ENCODE measurements around the gene ONECUT3. TPM values are rescaled to one million over a fixed set of nuclear protein-coding genes. Genes with fewer than 3 reads are reported as not detected.

The ONECUT3 gene
- total and polyA plus RNA-seq, 7 experiments from 2014 or later, result not detected

DNA sequence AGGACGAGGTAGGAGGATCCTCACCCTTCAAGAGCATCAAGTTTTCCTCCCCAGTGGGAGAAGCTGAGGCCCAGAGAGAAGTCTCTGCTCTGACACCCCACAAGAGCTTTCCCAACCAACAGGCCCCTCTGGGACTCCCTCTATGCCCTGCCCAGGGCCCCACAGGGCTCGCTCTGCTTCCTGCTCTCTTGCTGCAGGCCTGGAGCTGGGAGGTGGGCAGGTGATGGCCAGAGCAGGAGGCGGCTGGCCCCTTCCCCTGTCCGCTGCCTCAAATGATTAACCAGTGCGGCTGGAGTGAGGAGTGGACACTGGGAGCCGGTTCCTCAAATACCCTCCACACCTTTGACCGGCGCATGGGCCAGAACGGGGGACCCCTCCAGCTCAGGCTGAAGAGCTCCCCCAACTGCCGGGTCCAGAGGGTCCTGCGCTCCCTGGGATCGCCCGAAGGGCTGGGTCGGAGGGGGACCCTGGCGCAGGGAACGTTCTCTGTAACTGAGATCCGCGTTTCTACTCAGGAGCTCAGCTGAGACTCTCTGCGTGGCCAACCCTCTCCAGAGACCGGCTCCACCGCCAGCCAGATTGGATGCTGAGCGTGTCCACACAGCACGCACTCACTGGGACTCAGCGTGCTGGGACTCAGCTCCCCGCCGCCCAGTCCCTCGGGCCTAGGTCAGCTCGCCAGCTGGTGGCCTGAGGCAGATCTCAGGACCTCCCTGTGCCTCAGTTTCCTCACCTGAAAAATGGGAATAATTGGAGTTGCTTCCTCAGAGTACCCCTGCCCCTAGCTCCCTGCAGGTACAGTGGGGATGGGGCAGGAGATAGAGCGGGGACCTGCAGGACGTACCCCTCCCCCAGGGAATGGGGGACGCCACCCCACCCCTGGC, 6.7 kb upstream of the ONECUT3 start:
- intact Hi-C loops (cut with micrococcal nuclease), result no loop called here
- Histone ChIP-seq H3K27me3 (ENCODE audit: control insufficient read depth in 2 of 2, insufficient read depth in 2 of 2, low read length in 2 of 2) (peaks cover 29 to 48% of the 10 kb centered on the region in 2 donors), H3K4me3 (ENCODE audit: low read length) (no peak overlapping the region), H3K9me3 (ENCODE audit: control insufficient read depth in 2 of 3, low read length in 3 of 3) (no peaks in the 10 kb centered on the region), H3K27ac (ENCODE audit: low read depth, low read length) (no peak overlapping the region), H3K4me1 (ENCODE audit: control insufficient read depth in 2 of 2, insufficient read depth in 2 of 2, low read length in 2 of 2) (peaks cover 18 to 29% of the 10 kb centered on the region in 2 donors), H3K36me3 (ENCODE audit: control insufficient read depth in 2 of 3, insufficient read depth in 3 of 3, low read length in 3 of 3) (no peaks in the 10 kb centered on the region)
- CTCF ChIA-PET, result interaction anchor here (0.9 to 1.0 kb wide), 2 partner anchors 17 to 35 kb away, joined by 3 read pairs; no protein-coding TSS in a partner anchor
- Mint-ChIP-seq H3K36me3 (no peaks in the 10 kb centered on the region), H3K9me3 (peaks cover 0 to 2% (median 0%) of the 10 kb centered on the region in 11 donors), H3K4me3 (peak overlapping the region in 1 of 10 donors; percentile 7), H3K27ac (no peak overlapping the region), H3K4me1 (peaks cover 0 to 15% (median 10%) of the 10 kb centered on the region in 7 donors), H3K27me3 (peaks cover 25 to 53% (median 30%) of the 10 kb centered on the region in 5 donors)
- DNase-seq (no peak), ATAC-seq (no peak)
- POLR2A ChIA-PET, result interaction anchor here (0.5 to 1.1 kb wide), 2 partner anchors 8 to 26 kb away, joined by 3 to 5 read pairs; no protein-coding TSS in a partner anchor

DNA sequence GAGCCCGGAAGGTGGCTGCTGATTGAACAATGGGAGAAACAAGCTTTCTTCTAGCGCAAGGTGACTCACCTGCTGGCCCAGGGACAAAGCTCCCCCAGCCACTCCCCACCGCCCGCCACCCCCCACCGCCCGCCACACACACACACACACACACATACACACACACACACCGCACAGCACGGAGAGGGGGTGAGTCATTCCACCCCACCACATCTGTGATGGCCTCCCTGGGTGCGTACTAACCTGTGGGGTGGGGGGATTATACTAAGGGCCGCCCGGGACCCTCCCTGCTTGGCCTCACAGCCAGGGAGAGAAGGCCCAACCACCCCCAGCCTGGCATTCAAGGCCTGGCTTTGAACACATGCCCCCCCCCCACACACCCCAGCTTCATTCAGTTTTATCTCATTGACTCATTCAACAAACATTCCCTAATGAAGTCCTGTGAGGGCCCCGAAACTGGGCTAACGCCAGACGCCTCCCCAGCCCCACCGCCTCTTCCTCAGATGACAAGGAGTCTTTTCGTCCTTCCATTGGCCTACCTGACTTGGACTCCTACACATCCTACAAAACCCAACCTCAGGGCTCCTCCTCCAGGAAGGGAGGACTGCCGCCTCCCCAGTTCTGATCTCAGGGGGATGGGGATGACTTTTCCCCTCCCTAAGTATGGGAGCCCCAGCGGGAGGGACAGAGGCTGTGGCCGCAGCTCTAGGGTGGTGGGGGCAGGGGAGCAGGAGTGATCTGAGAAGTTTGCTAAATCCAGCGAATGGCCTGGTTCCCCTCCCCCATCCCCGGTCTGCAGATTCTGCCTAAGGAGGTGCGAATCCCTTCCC, 5.8 kb upstream of the ONECUT3 start:
- no peak overlapping the region for H3K27ac ChIP-seq (ENCODE audit: low read depth, low read length)
- no peaks in the 10 kb centered on the region for H3K9me3 ChIP-seq (ENCODE audit: control insufficient read depth in 2 of 3, low read length in 3 of 3)
- DNase-seq (peak in 1 of 9 donors; percentile 18), ATAC-seq (peak; percentile 24)
- H3K36me3 ChIP-seq (ENCODE audit: control insufficient read depth in 2 of 3, insufficient read depth in 3 of 3, low read length in 3 of 3), result no peaks in the 10 kb centered on the region
- peak overlapping the region; percentile 17 for H3K4me3 ChIP-seq (ENCODE audit: low read length)
- H3K27me3 ChIP-seq (ENCODE audit: control insufficient read depth in 2 of 2, insufficient read depth in 2 of 2, low read length in 2 of 2), result peaks cover 33 to 53% of the 10 kb centered on the region in 2 donors
- intact Hi-C loops (cut with micrococcal nuclease), result no loop called here
- peaks cover 18 to 29% of the 10 kb centered on the region in 2 donors for H3K4me1 ChIP-seq (ENCODE audit: control insufficient read depth in 2 of 2, insufficient read depth in 2 of 2, low read length in 2 of 2)
- peak overlapping the region in 1 of 9 donors; percentile 65 for H3K27ac Mint-ChIP-seq
- H3K4me3 Mint-ChIP-seq, result peak overlapping the region in 9 of 10 donors; percentile 12 to 69 (median 57)
- H3K9me3 Mint-ChIP-seq, result peaks cover 0 to 2% (median 0%) of the 10 kb centered on the region in 11 donors
- no peaks in the 10 kb centered on the region for H3K36me3 Mint-ChIP-seq
- ChIA-PET CTCF (interaction anchor here (1.0 kb wide), 1 partner anchor 34 kb away, joined by 3 read pairs; no protein-coding TSS in a partner anchor), POLR2A (interaction anchor here (0.6 to 1.1 kb wide), 2 partner anchors 8 to 580 kb away, joined by 3 to 5 read pairs; no protein-coding TSS in a partner anchor)
- H3K27me3 Mint-ChIP-seq, result peaks cover 28 to 60% (median 35%) of the 10 kb centered on the region in 5 donors
- H3K4me1 Mint-ChIP-seq, result peaks cover 0 to 15% (median 10%) of the 10 kb centered on the region in 7 donors

DNA sequence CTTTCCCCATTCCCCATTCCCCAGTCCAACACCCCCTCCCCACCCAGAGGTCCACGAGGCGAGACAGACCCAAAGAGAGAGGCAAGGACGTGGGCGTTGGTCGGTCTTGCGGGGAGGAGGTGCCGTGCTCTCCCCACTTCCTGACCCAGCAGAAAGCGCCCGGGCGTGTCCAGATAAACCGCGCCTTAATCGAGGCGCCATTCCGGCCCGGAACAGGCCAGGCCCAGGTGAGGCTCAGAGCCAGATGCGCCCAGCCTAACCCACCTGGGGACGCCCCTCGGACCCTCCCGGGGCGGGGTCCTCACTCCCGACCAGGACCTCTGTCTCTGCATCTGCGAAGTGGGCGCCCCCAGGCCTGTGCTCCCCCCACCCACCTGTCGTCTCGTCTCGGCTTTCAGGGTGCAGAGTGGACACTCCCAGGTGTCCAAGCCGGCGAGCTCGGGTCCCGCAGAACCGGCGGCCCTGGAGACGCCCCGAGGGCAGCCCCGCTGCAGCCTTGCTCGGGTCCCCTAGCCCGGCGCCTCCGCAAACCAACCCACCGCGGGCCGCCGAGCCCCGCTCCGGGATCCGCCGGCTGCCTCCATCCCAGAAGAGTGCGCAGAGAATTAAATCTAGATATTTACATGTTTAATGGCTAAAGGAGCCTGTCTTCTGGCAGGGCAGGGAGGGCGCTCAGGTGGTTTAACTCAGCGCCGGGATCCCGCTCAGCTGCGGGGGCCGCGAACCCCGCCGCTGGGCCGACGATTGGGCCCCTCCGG, 5.0 kb upstream of the ONECUT3 start:
- Histone ChIP-seq H3K9me3 (ENCODE audit: control insufficient read depth in 2 of 3, low read length in 3 of 3) (no peaks in the 10 kb centered on the region), H3K4me3 (ENCODE audit: low read length) (peak overlapping the region; percentile 17), H3K36me3 (ENCODE audit: control insufficient read depth in 2 of 3, insufficient read depth in 3 of 3, low read length in 3 of 3) (no peaks in the 10 kb centered on the region), H3K4me1 (ENCODE audit: control insufficient read depth in 2 of 2, insufficient read depth in 2 of 2, low read length in 2 of 2) (peaks cover 18 to 29% of the 10 kb centered on the region in 2 donors), H3K27me3 (ENCODE audit: control insufficient read depth in 2 of 2, insufficient read depth in 2 of 2, low read length in 2 of 2) (peaks cover 33 to 53% of the 10 kb centered on the region in 2 donors), H3K27ac (ENCODE audit: low read depth, low read length) (no peak overlapping the region)
- Mint-ChIP-seq H3K4me1 (peaks cover 0 to 15% (median 13%) of the 10 kb centered on the region in 7 donors), H3K9me3 (peaks cover 0 to 2% (median 0%) of the 10 kb centered on the region in 11 donors), H3K27me3 (peaks cover 28 to 65% (median 41%) of the 10 kb centered on the region in 5 donors), H3K4me3 (peak overlapping the region in 6 of 10 donors; percentile 56 to 69 (median 58)), H3K36me3 (no peaks in the 10 kb centered on the region), H3K27ac (peak overlapping the region in 1 of 9 donors; percentile 65)
- ChIA-PET CTCF (no interaction called here), POLR2A (interaction anchor here (0.6 kb wide), 1 partner anchor 579 kb away, joined by 3 read pairs; no protein-coding TSS in a partner anchor)
- intact Hi-C loops (cut with micrococcal nuclease), result no loop called here
- DNase-seq, result no peak
- ATAC-seq, result no peak

DNA sequence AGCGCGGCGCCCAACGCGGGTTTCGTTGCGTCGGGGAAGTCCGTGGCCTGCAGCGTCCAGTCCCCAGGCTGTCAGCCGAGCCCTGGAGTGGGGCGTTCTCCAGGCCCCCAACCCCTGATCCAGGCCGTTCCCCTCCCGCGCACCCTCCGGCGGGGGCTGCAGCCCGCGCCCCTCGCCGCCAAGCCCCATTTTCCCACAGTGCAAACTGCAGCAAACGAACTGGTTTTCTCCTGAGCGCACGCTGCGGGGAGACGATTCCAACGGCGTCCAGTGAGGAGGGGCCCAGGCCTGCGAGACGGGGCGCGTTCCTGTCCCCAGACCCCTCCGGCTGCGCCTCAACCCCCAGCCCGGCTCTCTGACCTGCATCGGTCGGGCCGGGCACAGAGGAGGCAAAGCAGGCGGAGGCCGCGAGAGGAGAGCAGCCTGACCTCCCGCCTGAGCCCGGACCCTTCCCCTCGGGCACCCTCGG, 4.4 kb upstream of the ONECUT3 start:
- Histone ChIP-seq H3K4me3 (ENCODE audit: low read length) (no peak overlapping the region), H3K36me3 (ENCODE audit: control insufficient read depth in 2 of 3, insufficient read depth in 3 of 3, low read length in 3 of 3) (no peaks in the 10 kb centered on the region), H3K27me3 (ENCODE audit: control insufficient read depth in 2 of 2, insufficient read depth in 2 of 2, low read length in 2 of 2) (peaks cover 33 to 53% of the 10 kb centered on the region in 2 donors), H3K4me1 (ENCODE audit: control insufficient read depth in 2 of 2, insufficient read depth in 2 of 2, low read length in 2 of 2) (peaks cover 18 to 29% of the 10 kb centered on the region in 2 donors), H3K27ac (ENCODE audit: low read depth, low read length) (no peak overlapping the region), H3K9me3 (ENCODE audit: control insufficient read depth in 2 of 3, low read length in 3 of 3) (no peaks in the 10 kb centered on the region)
- ChIA-PET POLR2A (no interaction called here), CTCF (no interaction called here)
- no peak overlapping the region for H3K27ac Mint-ChIP-seq
- no peaks in the 10 kb centered on the region for H3K36me3 Mint-ChIP-seq
- peaks cover 0 to 2% (median 0%) of the 10 kb centered on the region in 11 donors for H3K9me3 Mint-ChIP-seq
- H3K4me3 Mint-ChIP-seq, result peak overlapping the region in 1 of 10 donors; percentile 68
- DNase-seq (no peak), ATAC-seq (no peak)
- intact Hi-C loops (cut with micrococcal nuclease), result no loop called here
- peaks cover 0 to 15% (median 13%) of the 10 kb centered on the region in 7 donors for H3K4me1 Mint-ChIP-seq
- H3K27me3 Mint-ChIP-seq, result peaks cover 28 to 63% (median 41%) of the 10 kb centered on the region in 5 donors

DNA sequence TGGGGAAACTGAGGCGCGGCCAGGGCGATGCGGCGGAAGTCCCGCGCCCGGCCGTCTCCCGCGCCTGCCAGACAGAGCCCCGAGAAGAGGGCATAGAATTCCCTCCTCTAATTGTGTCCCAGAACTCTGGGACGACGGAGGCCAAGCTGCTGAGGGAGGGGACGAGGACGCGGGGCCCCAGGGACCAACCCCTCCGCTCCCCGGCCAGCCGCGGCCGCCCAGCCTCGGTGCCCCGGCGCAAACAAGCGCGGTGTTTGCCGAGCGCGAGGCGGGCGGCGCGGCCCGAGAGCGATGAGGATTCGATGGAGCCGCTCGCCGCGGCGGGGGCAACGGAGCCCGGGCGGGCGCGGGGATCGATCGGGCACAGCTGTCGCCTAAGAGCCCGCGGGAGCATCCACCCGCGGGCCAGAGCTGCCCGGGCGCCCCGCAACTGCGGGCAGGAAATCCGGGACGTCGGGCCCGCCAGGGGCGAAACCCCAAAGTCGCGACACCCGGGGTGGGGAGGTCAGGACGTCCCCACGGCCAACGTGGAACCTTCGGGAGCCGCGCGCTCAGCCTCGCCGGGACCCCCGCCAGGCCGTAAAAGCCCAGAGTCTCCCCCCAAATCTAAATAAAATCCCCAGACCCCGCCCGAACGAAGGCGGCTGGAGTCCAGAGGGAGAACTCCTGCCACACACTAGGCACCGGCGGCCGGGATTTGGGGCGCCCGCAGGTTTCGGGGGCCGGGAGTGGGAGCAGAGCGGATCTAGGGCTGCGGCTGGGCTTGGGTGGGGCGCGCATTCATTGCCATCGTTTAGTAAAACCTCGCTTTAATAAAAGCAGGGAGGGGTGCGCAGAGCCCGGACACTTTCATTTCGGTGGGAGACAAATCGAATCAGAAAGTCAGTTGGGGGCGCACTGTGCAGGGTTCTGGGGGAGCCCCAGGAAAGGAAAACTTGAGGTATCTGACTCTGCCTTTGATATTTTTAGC, 3.6 kb upstream of the ONECUT3 start:
- peaks cover 33 to 53% of the 10 kb centered on the region in 2 donors for H3K27me3 ChIP-seq (ENCODE audit: control insufficient read depth in 2 of 2, insufficient read depth in 2 of 2, low read length in 2 of 2)
- H3K27ac Mint-ChIP-seq, result peak overlapping the region in 1 of 9 donors; percentile 38
- H3K27me3 Mint-ChIP-seq, result peaks cover 28 to 61% (median 37%) of the 10 kb centered on the region in 5 donors
- H3K27ac ChIP-seq (ENCODE audit: low read depth, low read length), result no peak overlapping the region
- H3K4me3 ChIP-seq (ENCODE audit: low read length), result no peak overlapping the region
- ChIA-PET CTCF (no interaction called here), POLR2A (no interaction called here)
- ATAC-seq, result no peak
- H3K9me3 Mint-ChIP-seq, result peaks cover 0 to 2% (median 0%) of the 10 kb centered on the region in 11 donors
- H3K4me3 Mint-ChIP-seq, result peak overlapping the region in 9 of 10 donors; percentile 25 to 69 (median 55)
- H3K36me3 Mint-ChIP-seq, result no peaks in the 10 kb centered on the region
- DNase-seq, result no peak
- peaks cover 0 to 15% (median 13%) of the 10 kb centered on the region in 7 donors for H3K4me1 Mint-ChIP-seq
- intact Hi-C loops (cut with micrococcal nuclease), result no loop called here
- H3K36me3 ChIP-seq (ENCODE audit: control insufficient read depth in 2 of 3, insufficient read depth in 3 of 3, low read length in 3 of 3), result no peaks in the 10 kb centered on the region
- no peaks in the 10 kb centered on the region for H3K9me3 ChIP-seq (ENCODE audit: control insufficient read depth in 2 of 3, low read length in 3 of 3)
- peaks cover 18 to 29% of the 10 kb centered on the region in 2 donors for H3K4me1 ChIP-seq (ENCODE audit: control insufficient read depth in 2 of 2, insufficient read depth in 2 of 2, low read length in 2 of 2)
